H1 (cell line): ENCODE results near the gene OGFOD2. TPM values are rescaled to one million over a fixed set of nuclear protein-coding genes. Genes with fewer than 3 reads are reported as not detected.
A peak's percentile ranks its signal among the peaks of the same experiment; 100 is the strongest.

Experiments used
- CTCF ChIA-PET: fragments of 300-600 bp; sonication (Branson Sonifier 250); formaldehyde crosslinking; loops from one replicate; lab custom pipeline; 2021; ENCODE audit not compliant: partially characterized antibody; lab: Charles Lee
- POLR2A ChIA-PET: fragments of 300-600 bp; sonication (Branson Sonifier 250); formaldehyde crosslinking; loops from one replicate; lab custom pipeline; 2021; ENCODE audit warnings: inconsistent platforms; ENCODE audit not compliant: partially characterized antibody; lab: Charles Lee
- DNase-seq, 2 experiments: peaks; one replicate each; pipeline versions ENCODE4 v3.0.0 to v3.0.0-alpha.2; 2010 to 2022; ENCODE audit warnings: low spot score in 2 of 2, low read depth in 1 of 2, mixed read lengths in 1 of 2
- FAIRE-seq: peaks from 2 replicates; lab custom pipeline; 2011; peaks lifted over from hg19 to GRCh38; lab: Jason Lieb, UNC
- H2AFZ ChIP-seq: 2 replicates; pipeline ENCODE4 v1.8.1; 2012; ENCODE audit warnings: low read length, inconsistent platforms
- H2AK5ac ChIP-seq: 2 replicates; pipeline ENCODE4 v1.6.1; 2013; ENCODE audit warnings: low read depth, low read length
- H2BK120ac ChIP-seq: replicated peaks from 2 replicates; pipeline ENCODE3; 2013; ENCODE audit warnings: low read depth, low read length, inconsistent platforms
- H2BK12ac ChIP-seq: 2 replicates; pipeline ENCODE4 v1.6.1; 2013; ENCODE audit warnings: low read depth, low read length
- H2BK15ac ChIP-seq: 2 replicates; pipeline ENCODE4 v1.6.1; 2013; ENCODE audit warnings: low read length
- H2BK20ac ChIP-seq: 2 replicates; pipeline ENCODE4 v1.6.1; 2013; ENCODE audit warnings: low read length
- H2BK5ac ChIP-seq: 2 replicates; pipeline ENCODE4 v1.6.1; 2013; ENCODE audit warnings: low read depth, low read length
- H3K14ac ChIP-seq: 2 replicates; pipeline ENCODE4 v1.6.1; 2013; ENCODE audit warnings: inconsistent platforms; ENCODE audit not compliant: insufficient read length
- H3K18ac ChIP-seq: 2 replicates; pipeline ENCODE4 v1.6.1; 2013; ENCODE audit warnings: low read length; ENCODE audit errors: extremely low read depth
- H3K23ac ChIP-seq: 2 replicates; pipeline ENCODE4 v1.6.1; 2013; ENCODE audit warnings: inconsistent platforms; ENCODE audit not compliant: insufficient read length
- H3K23me2 ChIP-seq: 2 replicates; pipeline ENCODE4 v1.6.1; 2013; ENCODE audit warnings: low read depth, low read length
- H3K27ac ChIP-seq: 2 replicates; pipeline ENCODE4 v1.6.1; 2011; ENCODE audit warnings: low read depth, low read length, inconsistent platforms
- H3K27me3 ChIP-seq, 4 experiments: replicated peaks in 1 of 4; 1 replicate in 1 of 4; 2 replicates in 3 of 4; pipeline versions ENCODE4 v1.6.1 to v1.8.1; 2011 to 2013; ENCODE audit warnings: low read length in 3 of 4, mild to moderate bottlenecking in 3 of 4, inconsistent platforms in 2 of 4, mixed read lengths in 2 of 4, moderate library complexity in 1 of 4; ENCODE audit not compliant: control insufficient read depth in 3 of 4, insufficient read depth in 3 of 4; ENCODE audit errors: extremely low read depth in 1 of 4
- H3K36me3 ChIP-seq, 4 experiments: 2 replicates each; pipeline versions ENCODE4 v1.6.1 to v1.8.1; 2011 to 2013; ENCODE audit warnings: mild to moderate bottlenecking in 4 of 4, low read length in 3 of 4, moderate library complexity in 2 of 4, control low read depth in 1 of 4, inconsistent platforms in 1 of 4; ENCODE audit not compliant: insufficient read depth in 4 of 4, control insufficient read depth in 2 of 4
- H3K4ac ChIP-seq: replicated peaks from 2 replicates; pipeline ENCODE3; 2013; ENCODE audit warnings: low read length, low read depth, mixed read lengths, inconsistent platforms; ENCODE audit not compliant: insufficient read length
- H3K4me1 ChIP-seq, 4 experiments: replicated peaks in 1 of 4; 1 replicate in 1 of 4; 2 replicates in 3 of 4; pipeline versions ENCODE4 v1.6.1 to v1.8.1; 2011 to 2013; ENCODE audit warnings: low read length in 3 of 4, inconsistent platforms in 2 of 4, mixed read lengths in 1 of 4; ENCODE audit not compliant: insufficient read depth in 4 of 4, control insufficient read depth in 3 of 4
- H3K4me2 ChIP-seq, 2 experiments: 2 replicates each; pipeline versions ENCODE4 v1.6.1 to v1.8.1; 2011 to 2013; ENCODE audit warnings: low read depth in 2 of 2, low read length in 2 of 2, control low read depth in 1 of 2, inconsistent platforms in 1 of 2, mild to moderate bottlenecking in 1 of 2; ENCODE audit not compliant: insufficient read depth in 1 of 2
- H3K4me3 ChIP-seq, 4 experiments: fragments of 200-600, 300-600 bp in 1 of 4; sonication (generic), shearing (Covaris generic), sonication (Bioruptor Twin) in 1 of 4; 2 replicates each; pipeline versions ENCODE4 v1.5.1 to v1.8.1; 2011 to 2016; ENCODE audit warnings: low read length in 4 of 4, low read depth in 3 of 4, control low read depth in 2 of 4, inconsistent platforms in 2 of 4, mild to moderate bottlenecking in 2 of 4, mixed read lengths in 1 of 4, moderate library complexity in 1 of 4; ENCODE audit not compliant: insufficient read depth in 2 of 4; ENCODE audit errors: extremely low read depth in 1 of 4
- H3K56ac ChIP-seq: replicated peaks from 2 replicates; pipeline ENCODE3; 2013; ENCODE audit warnings: low read depth, mild to moderate bottlenecking, mixed read lengths, low read length, inconsistent platforms; ENCODE audit not compliant: insufficient read length
- H3K79me1 ChIP-seq: 2 replicates; pipeline ENCODE4 v1.6.1; 2013; ENCODE audit warnings: low read depth, low read length, control low read depth
- H3K79me2 ChIP-seq, 2 experiments: 2 replicates each; pipeline versions ENCODE4 v1.6.1 to v1.8.1; 2012 to 2013; ENCODE audit warnings: low read length in 2 of 2, mild to moderate bottlenecking in 2 of 2, inconsistent platforms in 1 of 2; ENCODE audit not compliant: insufficient read depth in 2 of 2, control insufficient read depth in 1 of 2
- H3K9ac ChIP-seq, 4 experiments: replicated peaks in 1 of 4; 1 replicate in 1 of 4; 2 replicates in 3 of 4; pipeline versions ENCODE4 v1.6.1 to v1.8.1; 2011 to 2013; ENCODE audit warnings: low read depth in 3 of 4, low read length in 3 of 4, control low read depth in 2 of 4, mild to moderate bottlenecking in 2 of 4, moderate library complexity in 2 of 4, inconsistent platforms in 1 of 4; ENCODE audit errors: extremely low read depth in 1 of 4
- H3K9me3 ChIP-seq, 2 experiments: 2 replicates each; pipeline versions ENCODE4 v1.6.1 to v1.8.1; 2012 to 2013; ENCODE audit warnings: mild to moderate bottlenecking in 2 of 2, moderate library complexity in 2 of 2, control low read depth in 1 of 2, inconsistent platforms in 1 of 2, low read depth in 1 of 2, low read length in 1 of 2, mixed read lengths in 1 of 2; ENCODE audit not compliant: insufficient read depth in 2 of 2
- H4K20me1 ChIP-seq, 2 experiments: replicated peaks in 1 of 2; 2 replicates each; pipeline versions ENCODE3 to v1.8.1; 2011 to 2013; ENCODE audit warnings: inconsistent platforms in 2 of 2, low read length in 2 of 2, mild to moderate bottlenecking in 1 of 2; ENCODE audit not compliant: insufficient read depth in 2 of 2, control insufficient read depth in 1 of 2
- H4K5ac ChIP-seq: 2 replicates; pipeline ENCODE4 v1.6.1; 2013; ENCODE audit warnings: low read length, low read depth, mixed read lengths, inconsistent platforms; ENCODE audit not compliant: insufficient read length
- H4K8ac ChIP-seq: 2 replicates; pipeline ENCODE4 v1.8.0; 2013; ENCODE audit warnings: mild to moderate bottlenecking, moderate library complexity, low read length, inconsistent platforms; ENCODE audit not compliant: insufficient read depth; ENCODE audit errors: extremely low read depth
- H4K91ac ChIP-seq: replicated peaks from 2 replicates; pipeline ENCODE3; 2013; ENCODE audit warnings: low read length, mixed read lengths, inconsistent platforms; ENCODE audit not compliant: insufficient read length
- ASH2L ChIP-seq: fragments of 200-600, 300-600 bp; sonication (generic); IDR thresholded peaks from one replicate; pipeline ENCODE4 v1.7.1; 2017; ENCODE audit warnings: low read length
- CREB1 ChIP-seq: IDR thresholded peaks from 2 replicates; pipeline ENCODE4 v1.6.1; 2012; ENCODE audit warnings: inconsistent platforms
- CTBP2 ChIP-seq: IDR thresholded peaks from 2 replicates; pipeline ENCODE4 v1.7.0; 2011; ENCODE audit warnings: borderline replicate concordance, mild to moderate bottlenecking, moderate library complexity, mixed read lengths, low read length; ENCODE audit not compliant: insufficient read depth, insufficient read length
- FOSL1 ChIP-seq: IDR thresholded peaks from 2 replicates; pipeline ENCODE4 v1.6.1; 2011; ENCODE audit warnings: mild to moderate bottlenecking, low read depth, low read length, moderate library complexity; ENCODE audit not compliant: insufficient read depth
- HDAC6 ChIP-seq: IDR thresholded peaks from one replicate; pipeline ENCODE4 v1.7.1; 2012; ENCODE audit warnings: low read depth, mild to moderate bottlenecking, inconsistent platforms, low read length, moderate library complexity
- KDM5A ChIP-seq: fragments of 200-600 bp; IDR thresholded peaks from 2 replicates; pipeline ENCODE4 v1.7.1; 2012; ENCODE audit warnings: mild to moderate bottlenecking, low read length, inconsistent platforms, mixed read lengths
- NANOG ChIP-seq: IDR thresholded peaks from 2 replicates; pipeline ENCODE4 v1.6.1; 2011; ENCODE audit warnings: low read length, low read depth, mild to moderate bottlenecking, inconsistent platforms; ENCODE audit not compliant: insufficient read depth, poor library complexity, severe bottlenecking
- POLR2A ChIP-seq, 2 experiments: IDR thresholded peaks; 1 replicate in 1 of 2; 2 replicates in 1 of 2; pipeline ENCODE4 v1.6.1; 2011; ENCODE audit warnings: low read depth in 2 of 2, low read length in 2 of 2, mild to moderate bottlenecking in 2 of 2; ENCODE audit errors: control extremely low read depth in 1 of 2
- SAP30 ChIP-seq: fragments of 300-600 bp; sonication (generic); IDR thresholded peaks from 2 replicates; pipeline ENCODE4 v1.7.1; 2012; ENCODE audit warnings: low read length, moderate library complexity, mild to moderate bottlenecking, inconsistent platforms; ENCODE audit not compliant: insufficient read depth, insufficient replicate concordance
- TEAD4 ChIP-seq: IDR thresholded peaks from 2 replicates; pipeline ENCODE4 v1.6.1; 2012; ENCODE audit warnings: low read depth, low read length, inconsistent platforms, mixed read lengths
- ZNF274 ChIP-seq: IDR thresholded peaks from 2 replicates; pipeline ENCODE4 v1.7.0; 2012; ENCODE audit warnings: low read length, borderline replicate concordance; ENCODE audit errors: extremely low read depth
- WGBS, 2 experiments: shearing (Covaris generic) in 1 of 2; methylation state at CpG; one replicate each; pipeline versions ENCODE4 v1.1.6 to v1.1.7; 2013 to 2015; ENCODE audit warnings: low lambda C conversion rate in 2 of 2, mixed read lengths in 2 of 2, inconsistent platforms in 1 of 2, low coverage in 1 of 2, missing lambda C conversion rate in 1 of 2; ENCODE audit not compliant: insufficient replicate concordance in 2 of 2, insufficient coverage in 1 of 2, insufficient read length in 1 of 2; ENCODE audit errors: extremely low coverage in 1 of 2, missing lambda C conversion rate in 1 of 2; 5-methylcytosine and 5-hydroxymethylcytosine counted together
- polyA plus RNA-seq, 7 experiments: library from polyadenylated mRNA; depleted of rRNA in 3 of 7; stranded (reverse) in 5 of 7; unstranded in 2 of 7; fragments of >200 nt in 5 of 7; fragments of 200-250 nt in 2 of 7; gene quantifications; 1 replicate in 5 of 7; 2 replicates in 1 of 7; 4 replicates in 1 of 7; pipeline versions ENCODE4 v1.2.1 to v1.2.3, GENCODE V29; 2011 to 2013; ENCODE audit warnings: missing spikeins in 2 of 7, mixed read lengths in 2 of 7
- total RNA-seq: library from RNA; stranded (reverse); fragmentation: NEBNext Ultra II Directional; extraction: Animal tissue kit (Norgen Biotek cat#: 25700); gene quantifications from 2 replicates; pipeline ENCODE4 v1.2.1, GENCODE V29; 2021

Gene OGFOD2
- total and polyA plus RNA-seq, 2 of the 8 experiments (the other 6 are each of a cell fraction or from before 2014, with no cell fraction given): 17.3 to 20.3 TPM

DNA sequence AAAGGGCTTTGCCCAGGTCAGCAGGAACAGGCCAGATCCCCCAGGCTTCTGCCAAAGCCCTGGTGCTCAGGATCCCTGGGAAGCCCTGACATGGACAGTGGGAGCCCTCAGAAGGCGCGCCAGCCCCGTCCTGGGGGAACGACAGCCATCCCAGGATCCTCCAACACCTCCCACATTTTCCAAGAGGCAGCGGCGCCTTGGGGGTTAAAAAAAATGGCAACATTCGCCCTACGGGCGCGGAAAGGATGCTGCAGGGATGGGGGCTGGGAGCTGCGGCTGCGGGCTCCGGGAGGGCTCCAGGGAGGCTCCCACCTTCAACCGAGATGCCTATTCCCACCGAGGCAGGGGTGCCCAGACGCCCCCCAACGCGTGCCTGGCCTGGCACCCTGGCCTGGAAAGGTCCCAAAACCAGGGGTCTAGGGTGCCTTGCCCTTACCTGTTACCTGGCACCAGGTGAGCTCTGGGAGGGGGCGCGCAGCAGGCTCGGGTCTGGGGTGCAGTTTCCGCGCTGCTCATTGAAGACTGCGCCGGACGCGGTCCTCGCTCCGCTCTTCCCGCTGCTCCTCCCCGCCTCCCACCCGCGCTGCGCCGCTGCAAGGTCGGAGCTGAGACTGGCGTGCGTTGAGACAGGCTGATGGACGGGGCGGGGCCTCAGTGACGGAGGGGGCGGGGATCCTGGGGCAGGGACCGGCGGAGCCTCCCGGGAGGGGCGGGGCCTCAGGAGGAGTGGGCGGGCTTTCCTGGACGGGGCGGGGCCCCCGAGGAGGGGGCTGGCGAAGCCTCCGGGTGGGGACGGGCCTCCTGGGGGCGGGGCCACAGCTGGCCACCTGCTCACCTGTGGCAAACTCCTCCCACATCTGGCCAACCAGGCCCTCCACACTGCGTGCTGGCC lies 8.9 kb upstream of the OGFOD2 start, which contains the start of gene ABCB9:
Gene ABCB9 (minus strand): TSS at position 613 of the 892 bp plus-strand sequence. CDS start 6,228 bp downstream, outside the sequence.
- Histone ChIP-seq H3K4me1 (peaks cover 4 to 5% (median 5%) of the 10 kb centered on the region in 4 experiments; a peak in 6 of 7 replicates), H3K56ac (no peak within 1 kb of the TSS), H2BK12ac (peak within 1 kb of the TSS; percentile 44; the same call in 1 of the 2 replicates), H4K20me1 (peaks cover 5 to 12% of the 10 kb centered on the region in 2 experiments), H3K79me2 (no peaks in the 10 kb centered on the region), H2BK120ac (peak within 1 kb of the TSS; percentile 43), H2BK20ac (no peak within 1 kb of the TSS), H2AFZ (0 out of 2 replicates have a peak within 1 kb of the TSS, but pooled peaks have one; percentile 57), H3K36me3 (no peaks in the 10 kb centered on the region), H2AK5ac (0 out of 2 replicates have a peak within 1 kb of the TSS, but pooled peaks have one; percentile 40), H2BK15ac (no peak within 1 kb of the TSS), H3K23ac (no peak within 1 kb of the TSS), H3K4me2 (peak within 1 kb of the TSS; percentile 64 to 95), H3K27me3 (no peaks in the 10 kb centered on the region), H3K9me3 (no peaks in the 10 kb centered on the region), H4K8ac (no peak within 1 kb of the TSS; the same call in none of the 2 replicates), H3K9ac (no peak within 1 kb of the TSS), H3K4me3 (peak within 1 kb of the TSS; percentile 54 to 86 (median 72)), H4K5ac (no peak within 1 kb of the TSS), H3K18ac (no peak within 1 kb of the TSS), H3K4ac (peak within 1 kb of the TSS; percentile 48), H3K27ac (no peak within 1 kb of the TSS), H3K23me2 (peaks cover 3% of the 10 kb centered on the region; the same call in 1 of the 2 replicates), H4K91ac (no peak within 1 kb of the TSS), H3K79me1 (no peaks in the 10 kb centered on the region), H3K14ac (no peak within 1 kb of the TSS), H2BK5ac (peak within 1 kb of the TSS; percentile 56; the same call in 1 of the 2 replicates)
- FAIRE-seq: no peak
- DNase-seq: peak; percentile 90 to 99
- 4% methylated on average over 38 of the region's 55 CpGs; no CpG with 5 or more reads in 1 of the 2 experiments for WGBS, 2 experiments
- POLR2A ChIA-PET: interaction anchor here (0.9 to 1.8 kb wide), 7 partner anchors 10 to 272 kb away, joined by 3 to 13 read pairs (median 3); partner anchors contain the start of gene OGFOD2
- CTCF ChIA-PET: interaction anchor here (1.1 kb wide), 1 partner anchor 12 kb away, joined by 3 read pairs; no protein-coding TSS in a partner anchor
- TF ChIP-seq NANOG: no peak
- TF ChIP-seq ZNF274: no peak
- TF ChIP-seq POLR2A (IDR thresholded peaks at IDR 0.05; ENCODE audit: control extremely low read depth in 1 of 2, low read depth in 2 of 2, low read length in 2 of 2): no peak
- TF ChIP-seq KDM5A: no peak
- peak; percentile 38 for TF ChIP-seq ASH2L
- TF ChIP-seq CREB1: peak; percentile 30; the same call in 1 of the 2 replicates
- no peak for TF ChIP-seq SAP30
- TF ChIP-seq TEAD4: no peak
- no peak for TF ChIP-seq FOSL1
- TF ChIP-seq HDAC6: no peak
- no peak for TF ChIP-seq CTBP2
